ENCODE measurements around the gene CD79A. TPM values are rescaled to one million over a fixed set of nuclear protein-coding genes. Genes with fewer than 3 reads are reported as not detected.
A peak's percentile ranks its signal among the peaks of the same experiment; 100 is the strongest.

Gene CD79A
- total RNA-seq, 1 experiment from 2014 or later, result 0.69 TPM

DNA sequence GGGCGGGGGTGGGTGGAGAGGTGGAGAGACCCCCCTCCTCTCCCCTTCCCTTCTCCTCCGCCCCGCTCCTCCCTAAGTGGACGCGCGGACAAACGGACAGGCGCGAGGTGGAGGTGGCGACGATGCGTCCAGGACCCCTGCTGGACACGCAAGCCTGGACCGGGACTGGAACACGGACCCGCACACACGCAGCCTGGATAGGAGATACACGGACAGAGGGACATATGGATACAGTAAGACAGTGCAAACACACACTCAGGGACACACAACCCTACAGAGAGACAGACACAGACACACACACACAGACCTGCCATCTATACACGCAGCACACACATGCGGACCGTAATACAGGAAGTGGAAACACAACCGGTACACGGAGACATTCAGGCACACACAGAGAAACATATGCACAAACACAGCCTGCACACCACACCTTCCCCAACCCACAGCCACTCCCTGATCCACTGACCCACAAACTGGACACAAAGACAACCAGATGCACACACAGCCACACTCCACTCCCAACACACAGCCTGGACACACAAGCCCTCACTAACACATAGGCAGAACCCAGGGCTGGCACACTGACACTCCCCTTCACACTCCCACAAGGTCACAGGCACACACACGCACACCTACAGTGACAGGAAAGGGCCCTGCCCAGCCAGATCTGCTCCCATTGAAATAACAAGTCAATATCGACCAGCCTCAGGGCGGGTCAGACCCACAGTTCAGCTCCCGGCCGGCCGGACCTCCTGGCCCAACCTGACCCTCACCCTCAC is 51.9 kb downstream of the CD79A start:
- CTCF ChIA-PET, result interaction anchor here (1.6 kb wide), 1 partner anchor 41 kb away, joined by 4 read pairs; no protein-coding TSS in a partner anchor
- H4K20me1 ChIP-seq (ENCODE audit: insufficient read depth), result no peaks in the 10 kb centered on the region
- no peaks in the 10 kb centered on the region; the same call in 1 of the 2 replicates for H3K27me3 ChIP-seq (ENCODE audit: insufficient read depth, low read length)
- peak overlapping the region; percentile 52 to 69 for H3K4me3 ChIP-seq (replicated peaks in 1 of 2; ENCODE audit: low read depth in 1 of 2, low read length in 2 of 2)
- peak overlapping the region; percentile 66 for H3K9ac ChIP-seq (ENCODE audit: low read length)
- DNase-seq (ENCODE audit: low read depth, low spot score) (no peak), ATAC-seq (peak; percentile 47)
- TF ChIP-seq POLR2AphosphoS5 (IDR thresholded peaks at IDR 0.05; ENCODE audit: low read depth, low read length), result no peak
- no peak for TF ChIP-seq ZFX (IDR thresholded peaks at IDR 0.05)
- TF ChIP-seq CTCF (IDR thresholded peaks at IDR 0.05 in 2 of 3, conservative IDR thresholded peaks at IDR 0.05 in 1 of 3; ENCODE audit: borderline replicate concordance in 1 of 3, insufficient read depth in 1 of 3, low read depth in 2 of 3, low read length in 2 of 3), result no peak
- no peak for TF ChIP-seq SIN3A (IDR thresholded peaks at IDR 0.05; ENCODE audit: low read depth)
- no peak for TF ChIP-seq YY1 (IDR thresholded peaks at IDR 0.05; ENCODE audit: extremely low read depth, insufficient replicate concordance, low read depth, low read length)
- no peak for TF ChIP-seq EGR1 (IDR thresholded peaks at IDR 0.05; ENCODE audit: low read depth)
- TF ChIP-seq SP1 (IDR thresholded peaks at IDR 0.05; ENCODE audit: low read depth), result no peak
- TF ChIP-seq RAD21 (IDR thresholded peaks at IDR 0.05; ENCODE audit: low read depth), result no peak
- TF ChIP-seq SRF (IDR thresholded peaks at IDR 0.05; ENCODE audit: low read depth), result no peak
- TF ChIP-seq, protein P1, sequence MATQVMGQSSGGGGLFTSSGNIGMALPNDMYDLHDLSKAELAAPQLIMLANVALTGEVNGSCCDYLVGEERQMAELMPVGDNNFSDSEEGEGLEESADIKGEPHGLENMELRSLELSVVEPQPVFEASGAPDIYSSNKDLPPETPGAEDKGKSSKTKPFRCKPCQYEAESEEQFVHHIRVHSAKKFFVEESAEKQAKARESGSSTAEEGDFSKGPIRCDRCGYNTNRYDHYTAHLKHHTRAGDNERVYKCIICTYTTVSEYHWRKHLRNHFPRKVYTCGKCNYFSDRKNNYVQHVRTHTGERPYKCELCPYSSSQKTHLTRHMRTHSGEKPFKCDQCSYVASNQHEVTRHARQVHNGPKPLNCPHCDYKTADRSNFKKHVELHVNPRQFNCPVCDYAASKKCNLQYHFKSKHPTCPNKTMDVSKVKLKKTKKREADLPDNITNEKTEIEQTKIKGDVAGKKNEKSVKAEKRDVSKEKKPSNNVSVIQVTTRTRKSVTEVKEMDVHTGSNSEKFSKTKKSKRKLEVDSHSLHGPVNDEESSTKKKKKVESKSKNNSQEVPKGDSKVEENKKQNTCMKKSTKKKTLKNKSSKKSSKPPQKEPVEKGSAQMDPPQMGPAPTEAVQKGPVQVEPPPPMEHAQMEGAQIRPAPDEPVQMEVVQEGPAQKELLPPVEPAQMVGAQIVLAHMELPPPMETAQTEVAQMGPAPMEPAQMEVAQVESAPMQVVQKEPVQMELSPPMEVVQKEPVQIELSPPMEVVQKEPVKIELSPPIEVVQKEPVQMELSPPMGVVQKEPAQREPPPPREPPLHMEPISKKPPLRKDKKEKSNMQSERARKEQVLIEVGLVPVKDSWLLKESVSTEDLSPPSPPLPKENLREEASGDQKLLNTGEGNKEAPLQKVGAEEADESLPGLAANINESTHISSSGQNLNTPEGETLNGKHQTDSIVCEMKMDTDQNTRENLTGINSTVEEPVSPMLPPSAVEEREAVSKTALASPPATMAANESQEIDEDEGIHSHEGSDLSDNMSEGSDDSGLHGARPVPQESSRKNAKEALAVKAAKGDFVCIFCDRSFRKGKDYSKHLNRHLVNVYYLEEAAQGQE (IDR thresholded peaks at IDR 0.05; ENCODE audit: low read depth), result no peak
- no peak for TF ChIP-seq EZH2phosphoT487 (IDR thresholded peaks at IDR 0.05; ENCODE audit: borderline replicate concordance)
- TF ChIP-seq CBX3 (IDR thresholded peaks at IDR 0.05; ENCODE audit: low read depth), result no peak
- no peak for TF ChIP-seq ZBTB33 (IDR thresholded peaks at IDR 0.05; ENCODE audit: extremely low read depth, insufficient replicate concordance, low read length)
- no peak for TF ChIP-seq ATF3 (IDR thresholded peaks at IDR 0.05)
- TF ChIP-seq, protein P2, sequence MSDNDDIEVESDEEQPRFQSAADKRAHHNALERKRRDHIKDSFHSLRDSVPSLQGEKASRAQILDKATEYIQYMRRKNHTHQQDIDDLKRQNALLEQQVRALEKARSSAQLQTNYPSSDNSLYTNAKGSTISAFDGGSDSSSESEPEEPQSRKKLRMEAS (IDR thresholded peaks at IDR 0.05), result no peak
- TF ChIP-seq CEBPB (IDR thresholded peaks at IDR 0.05; ENCODE audit: low read depth), result no peak
- no peak for TF ChIP-seq POLR2A (IDR thresholded peaks at IDR 0.05; ENCODE audit: borderline replicate concordance, extremely low read depth, insufficient read depth, insufficient read length)
- no peak for TF ChIP-seq ZNF274 (IDR thresholded peaks at IDR 0.05; ENCODE audit: low read depth, low read length)
- TF ChIP-seq JUND (IDR thresholded peaks at IDR 0.05), result no peak
- no peak for TF ChIP-seq FOSL1 (IDR thresholded peaks at IDR 0.05; ENCODE audit: low read depth)
- BruUV-seq (replicated peaks), result no TSS peak
- peak overlapping the region; percentile 96 for H3K4me2 ChIP-seq (ENCODE audit: low read length)
- POLR2A ChIA-PET, result no interaction called here
- H3K79me2 ChIP-seq (ENCODE audit: insufficient read depth, low read length), result no peaks in the 10 kb centered on the region
- H3K4me1 ChIP-seq (ENCODE audit: control insufficient read depth in 1 of 2, insufficient read depth in 2 of 2, low read length in 2 of 2), result peaks cover 17 to 28% of the 10 kb centered on the region in 2 experiments
- no peaks in the 10 kb centered on the region for H3K9me3 ChIP-seq (ENCODE audit: control insufficient read depth in 1 of 2, insufficient read depth in 1 of 2, low read depth in 1 of 2, low read length in 2 of 2)
- RAD21 ChIA-PET (ENCODE audit: low non-redundant PET in 1 of 2, low total read pairs in 2 of 2, uncharacterized antibody in 2 of 2, unreplicated experiment in 2 of 2), result no interaction called here
- H3K9me2 ChIP-seq (ENCODE audit: insufficient read depth), result no peaks in the 10 kb centered on the region
- H2AFZ ChIP-seq (ENCODE audit: low read depth, low read length, poor library complexity, severe bottlenecking), result no peak overlapping the region
- intact Hi-C loops (cut with micrococcal nuclease), result loop anchor here (5.0 kb wide), 1 partner anchor 47 kb away; the partner anchor contains the start of gene ARHGEF1
- H3K36me3 ChIP-seq (ENCODE audit: control insufficient read depth in 1 of 2, insufficient read depth in 2 of 2, low read length in 2 of 2), result no peaks in the 10 kb centered on the region
- H3K27ac ChIP-seq (ENCODE audit: low read depth, low read length), result peak overlapping the region; percentile 16; the same call in 1 of the 2 replicates

Data from HCT116 (cell line).